Smooth muscle cell (in vitro differentiated cells): Measurements from ENCODE around the gene HSF2BP. TPM values are rescaled to one million over a fixed set of nuclear protein-coding genes. Genes with fewer than 3 reads are reported as not detected.

Experiments used
- DNase-seq: peaks from one replicate; lab custom pipeline; 2025; ENCODE audit not compliant: unreplicated experiment; lab: John Stamatoyannopoulos, UW
- H2AFZ ChIP-seq: fragments of 200-600 bp; sonication (generic); 2 replicates; pipeline ENCODE4 v1.6.0; 2016; ENCODE audit warnings: antibody characterized with exemption, low read depth, mild to moderate bottlenecking
- H3F3A ChIP-seq: fragments of 200-600 bp; sonication (generic); 2 replicates; pipeline ENCODE4 v1.6.0; 2017; ENCODE audit warnings: antibody characterized with exemption, low read depth
- H3K27ac ChIP-seq: fragments of 200-600 bp; sonication (generic); 2 replicates; pipeline ENCODE4 v1.5.1; 2016; ENCODE audit warnings: low read depth, mild to moderate bottlenecking
- H3K27me3 ChIP-seq: fragments of 200-600 bp; sonication (generic); 2 replicates; pipeline ENCODE4 v1.6.1; 2016; ENCODE audit warnings: low read depth, mild to moderate bottlenecking
- H3K36me3 ChIP-seq: fragments of 200-600 bp; sonication (generic); 2 replicates; pipeline ENCODE4 v1.5.1; 2016; ENCODE audit warnings: low read depth
- H3K4me1 ChIP-seq: fragments of 200-600 bp; sonication (generic); 2 replicates; pipeline ENCODE4 v1.5.1; 2016; ENCODE audit warnings: low read depth
- H3K4me2 ChIP-seq: fragments of 200-600 bp; sonication (generic); 2 replicates; pipeline ENCODE4 v1.6.0; 2016; ENCODE audit warnings: mild to moderate bottlenecking
- H3K4me3 ChIP-seq: fragments of 200-600 bp; sonication (generic); 2 replicates; pipeline ENCODE4 v1.5.1; 2016; ENCODE audit warnings: mild to moderate bottlenecking
- H3K79me2 ChIP-seq: fragments of 200-600 bp; sonication (generic); 2 replicates; pipeline ENCODE4 v1.6.0; 2016; ENCODE audit warnings: low read depth, mild to moderate bottlenecking
- H3K9ac ChIP-seq: fragments of 200-600 bp; sonication (generic); 2 replicates; pipeline ENCODE4 v1.6.0; 2016; ENCODE audit warnings: low read depth
- H3K9me3 ChIP-seq: fragments of 200-600 bp; sonication (generic); replicated peaks from 2 replicates; pipeline ENCODE4 v1.5.1; 2016; ENCODE audit warnings: low read depth
- H4K20me1 ChIP-seq: fragments of 200-600 bp; sonication (generic); 2 replicates; pipeline ENCODE4 v1.6.0; 2016; ENCODE audit warnings: low read depth
- WGBS: methylation state at CpG from one replicate; pipeline ENCODE4 v1.1.7; 2016; ENCODE audit warnings: low lambda C conversion rate; 5-methylcytosine and 5-hydroxymethylcytosine counted together
- polyA plus RNA-seq: library from polyadenylated mRNA; unstranded; fragments of >200 nt; fragmentation: Nextera tagmentation; extraction: Ambion mirVana; gene quantifications from 2 replicates; pipeline ENCODE4 v1.2.1, GENCODE V29; 2016
- total RNA-seq: library from RNA; depleted of rRNA; stranded (reverse); fragments of >200 nt; gene quantifications from 2 replicates; pipeline ENCODE4 v1.2.3, GENCODE V29; 2014
- TF ChIP-seq, protein P1 (sequence below): fragments of 200-600 bp; sonication (generic); IDR thresholded peaks from 2 replicates; pipeline ENCODE4 v1.5.1; 2017; ENCODE audit warnings: borderline replicate concordance, mild to moderate bottlenecking, antibody characterized with exemption; ENCODE audit not compliant: insufficient read depth, poor library complexity, severe bottlenecking

Gene HSF2BP
- total and polyA plus RNA-seq, 2 experiments from 2014 or later: 0.97 to 1.9 TPM

DNA sequence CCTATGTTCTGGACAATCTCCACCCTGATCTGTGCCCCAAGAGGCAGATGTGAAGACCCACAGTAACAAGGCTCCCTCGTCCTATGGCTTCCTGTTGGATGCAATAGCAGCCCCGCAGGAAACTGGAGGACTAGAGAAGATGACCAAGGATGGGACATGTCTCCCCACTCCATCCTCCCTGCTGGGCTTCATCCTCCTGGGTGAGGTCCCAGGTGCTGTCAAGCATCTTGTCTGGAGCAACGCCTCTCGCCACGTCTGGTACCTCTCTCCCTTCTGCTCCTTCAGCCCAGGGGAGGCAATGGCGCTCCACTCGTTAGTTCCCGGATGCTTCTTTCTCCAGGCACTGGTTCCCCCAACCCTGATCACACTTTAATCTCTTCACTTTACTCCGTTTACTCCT is 11.1 kb downstream of the HSF2BP start:
- no peak overlapping the region for H2AFZ ChIP-seq
- TF ChIP-seq, protein P1, sequence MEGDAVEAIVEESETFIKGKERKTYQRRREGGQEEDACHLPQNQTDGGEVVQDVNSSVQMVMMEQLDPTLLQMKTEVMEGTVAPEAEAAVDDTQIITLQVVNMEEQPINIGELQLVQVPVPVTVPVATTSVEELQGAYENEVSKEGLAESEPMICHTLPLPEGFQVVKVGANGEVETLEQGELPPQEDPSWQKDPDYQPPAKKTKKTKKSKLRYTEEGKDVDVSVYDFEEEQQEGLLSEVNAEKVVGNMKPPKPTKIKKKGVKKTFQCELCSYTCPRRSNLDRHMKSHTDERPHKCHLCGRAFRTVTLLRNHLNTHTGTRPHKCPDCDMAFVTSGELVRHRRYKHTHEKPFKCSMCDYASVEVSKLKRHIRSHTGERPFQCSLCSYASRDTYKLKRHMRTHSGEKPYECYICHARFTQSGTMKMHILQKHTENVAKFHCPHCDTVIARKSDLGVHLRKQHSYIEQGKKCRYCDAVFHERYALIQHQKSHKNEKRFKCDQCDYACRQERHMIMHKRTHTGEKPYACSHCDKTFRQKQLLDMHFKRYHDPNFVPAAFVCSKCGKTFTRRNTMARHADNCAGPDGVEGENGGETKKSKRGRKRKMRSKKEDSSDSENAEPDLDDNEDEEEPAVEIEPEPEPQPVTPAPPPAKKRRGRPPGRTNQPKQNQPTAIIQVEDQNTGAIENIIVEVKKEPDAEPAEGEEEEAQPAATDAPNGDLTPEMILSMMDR: no peak
- DNase-seq: no peak
- no peaks in the 10 kb centered on the region for H3K79me2 ChIP-seq
- no peak overlapping the region for H3K27ac ChIP-seq
- no peak overlapping the region for H3K4me2 ChIP-seq
- H3K27me3 ChIP-seq: no peaks in the 10 kb centered on the region
- no peaks in the 10 kb centered on the region for H4K20me1 ChIP-seq
- no peaks in the 10 kb centered on the region for H3K36me3 ChIP-seq
- no peak overlapping the region for H3K9ac ChIP-seq
- 89% methylated on average over 9 of the region's 9 CpGs for WGBS
- H3F3A ChIP-seq: peaks cover 15% of the 10 kb centered on the region
- no peak overlapping the region for H3K4me3 ChIP-seq
- peaks cover 9% of the 10 kb centered on the region for H3K4me1 ChIP-seq
- H3K9me3 ChIP-seq: no peaks in the 10 kb centered on the region

- H3K27me3 ChIP-seq: no peaks in the 10 kb centered on the region
- peaks cover 9% of the 10 kb centered on the region for H3K4me1 ChIP-seq
- no peaks in the 10 kb centered on the region for H3K79me2 ChIP-seq
- H3K9ac ChIP-seq: no peak overlapping the region
- H3K36me3 ChIP-seq: no peaks in the 10 kb centered on the region
- WGBS: 15% methylated on average over 7 of the region's 7 CpGs
- TF ChIP-seq, protein P1: peak; percentile 98
- peak; percentile 65 for DNase-seq
- H2AFZ ChIP-seq: no peak overlapping the region
- H3K4me3 ChIP-seq: no peak overlapping the region
- peak overlapping the region; percentile 38 for H3K4me2 ChIP-seq
- H3F3A ChIP-seq: peaks cover 15% of the 10 kb centered on the region
- peak overlapping the region; percentile 96 for H3K27ac ChIP-seq
- H4K20me1 ChIP-seq: no peaks in the 10 kb centered on the region
- no peaks in the 10 kb centered on the region for H3K9me3 ChIP-seq
Measured at GRCh38 chr21:43646550-43647260, 12.6 kb downstream of the HSF2BP start.

- TF ChIP-seq, protein P1: no peak
- Histone ChIP-seq H2AFZ (no peak overlapping the region), H3K27me3 (no peaks in the 10 kb centered on the region), H3K4me3 (no peak overlapping the region), H3K4me2 (peak overlapping the region; percentile 38), H3F3A (peaks cover 15% of the 10 kb centered on the region), H3K27ac (peak overlapping the region; percentile 96), H3K9me3 (no peaks in the 10 kb centered on the region), H3K79me2 (no peaks in the 10 kb centered on the region), H4K20me1 (no peaks in the 10 kb centered on the region), H3K9ac (peak overlapping the region; percentile 42), H3K36me3 (no peaks in the 10 kb centered on the region), H3K4me1 (peaks cover 9% of the 10 kb centered on the region)
- no peak for DNase-seq
- 22% methylated on average over 4 of the region's 4 CpGs for WGBS
Measured at GRCh38 chr21:43645976-43646375, 13.3 kb downstream of the HSF2BP start.
